Measurements from ENCODE around the gene ENG.

- TF ChIP-seq CTCF (conservative IDR thresholded peaks at IDR 0.05; ENCODE audit: low read depth, low read length) (no peak), RFX5 (IDR thresholded peaks at IDR 0.05; ENCODE audit: low read depth, low read length) (no peak), POLR2A (IDR thresholded peaks at IDR 0.05; ENCODE audit: low read depth, low read length) (no peak), CEBPB (IDR thresholded peaks at IDR 0.05; ENCODE audit: low read depth, low read length) (no peak)
Measured at GRCh38 chr9:127817881-127818434, 36.5 kb downstream of the ENG start.
